CD4-positive, alpha-beta T cell (primary cell): ENCODE results near the gene CMIP. TPM values are rescaled to one million over a fixed set of nuclear protein-coding genes. Genes with fewer than 3 reads are reported as not detected.

ENCODE experiments used
- ATAC-seq: fragments of 200-7000 bp; cut with Tn5 transposase; one replicate; pipeline ENCODE4 v1.10.0; 2022; ENCODE audit warnings: mild to moderate bottlenecking; ENCODE audit not compliant: poor library complexity
- CTCF ChIA-PET: fragments of 350-600 bp; sonication (Branson Sonifier 250); formaldehyde crosslinking; loops from one replicate; lab custom pipeline; 2021; ENCODE audit warnings: antibody characterized with exemption, inconsistent platforms; lab: Charles Lee
- POLR2A ChIA-PET: fragments of 350-600 bp; sonication (Branson Sonifier 250); formaldehyde crosslinking; loops from one replicate; lab custom pipeline; 2021; ENCODE audit warnings: antibody characterized with exemption, inconsistent platforms; lab: Charles Lee
- DNase-seq, 14 experiments: peaks; one replicate each; pipeline ENCODE4 v3.0.0-alpha.2; 2013 to 2020; ENCODE audit warnings: mixed read lengths in 2 of 14
- H3K27ac ChIP-seq, 2 donors: one replicate each; pipeline versions ENCODE4 v1.5.1 to v1.7.0; 2013; ENCODE audit warnings: low read length in 2 of 2, low read depth in 1 of 2, mild to moderate bottlenecking in 1 of 2
- H3K27me3 ChIP-seq, 2 experiments: 1 replicate in 1 of 2; 2 replicates in 1 of 2; pipeline versions ENCODE4 v1.6.1 to v1.7.0; 2013; ENCODE audit warnings: low read length in 2 of 2, control low read depth in 1 of 2, mild to moderate bottlenecking in 1 of 2, moderate library complexity in 1 of 2; ENCODE audit not compliant: insufficient read depth in 2 of 2, control insufficient read depth in 1 of 2
- H3K36me3 ChIP-seq: one replicate; pipeline ENCODE4 v1.6.1; 2013; ENCODE audit warnings: low read length, control low read depth; ENCODE audit not compliant: insufficient read depth
- H3K4me1 ChIP-seq: one replicate; pipeline ENCODE4 v1.6.1; 2013; ENCODE audit warnings: low read length, control low read depth; ENCODE audit not compliant: insufficient read depth
- H3K4me3 ChIP-seq: one replicate; pipeline ENCODE4 v1.5.1; 2013; ENCODE audit warnings: mild to moderate bottlenecking, low read length, moderate library complexity
- H3K9me3 ChIP-seq, 2 experiments: 1 replicate in 1 of 2; 2 replicates in 1 of 2; pipeline versions ENCODE4 v1.6.1 to v1.7.0; 2013; ENCODE audit warnings: low read length in 2 of 2, mild to moderate bottlenecking in 2 of 2, control low read depth in 1 of 2, moderate library complexity in 1 of 2; ENCODE audit not compliant: control insufficient read depth in 1 of 2, insufficient read depth in 1 of 2
- H3K27ac Mint-ChIP-seq: one replicate; pipeline ENCODE4 v1.8.0; 2020; ENCODE audit warnings: mixed read lengths
- H3K27me3 Mint-ChIP-seq: one replicate; pipeline ENCODE4 v1.8.0; 2021; ENCODE audit warnings: mixed read lengths
- H3K36me3 Mint-ChIP-seq: one replicate; pipeline ENCODE4 v1.8.0; 2021; ENCODE audit warnings: low read depth, mixed read lengths
- H3K4me1 Mint-ChIP-seq: one replicate; pipeline ENCODE4 v1.8.0; 2021; ENCODE audit warnings: low read depth, mixed read lengths
- H3K4me3 Mint-ChIP-seq: one replicate; pipeline ENCODE4 v1.8.0; 2020; ENCODE audit warnings: mild to moderate bottlenecking, mixed read lengths
- H3K9me3 Mint-ChIP-seq: one replicate; pipeline ENCODE4 v1.8.0; 2020; ENCODE audit warnings: mixed read lengths
- CTCF ChIP-seq: fragments of 200-600 bp; IDR thresholded peaks from one replicate; pipeline ENCODE4 v1.8.0; 2022; ENCODE audit warnings: antibody characterized with exemption, mild to moderate bottlenecking
- intact Hi-C, 2 experiments: fragments of 100-400 bp; cut with DNase I in 1 of 2; cut with micrococcal nuclease in 1 of 2; formaldehyde crosslinking; loops; one replicate each; pipeline versions ENCODE4 v1.15.1 to v1.9.0; 2023 to 2025; cut with DNase I, micrococcal nuclease
- total RNA-seq, 174 experiments: library from RNA in 2 of 174; stranded (reverse) in 2 of 174; gene quantifications; one replicate each; pipeline ENCODE4 v1.2.3 and lab custom pipeline; 2021 to 2026

The CMIP gene
- total RNA-seq, 2 experiments from 2014 or later, result 33.5 to 35.3 TPM

GRCh38 chr16:81467815-81468214 lies 23.2 kb downstream of the CMIP start:
- Histone ChIP-seq H3K27ac (peak overlapping the region in 1 of 2 donors; percentile 4), H3K36me3 (peaks cover 15% of the 10 kb centered on the region), H3K4me1 (peaks cover 82% of the 10 kb centered on the region), H3K9me3 (no peaks in the 10 kb centered on the region), H3K27me3 (no peaks in the 10 kb centered on the region), H3K4me3 (no peak overlapping the region)
- no peaks in the 10 kb centered on the region for H3K27me3 Mint-ChIP-seq
- no peak for DNase-seq
- peak overlapping the region; percentile 86 for H3K27ac Mint-ChIP-seq
- CTCF ChIA-PET, result no interaction called here
- POLR2A ChIA-PET, result no interaction called here
- peaks cover 84% of the 10 kb centered on the region for H3K4me1 Mint-ChIP-seq
- H3K4me3 Mint-ChIP-seq, result no peak overlapping the region
- ATAC-seq, result no peak
- intact Hi-C loops, result no loop called here
- peaks cover 4% of the 10 kb centered on the region for H3K36me3 Mint-ChIP-seq
- H3K9me3 Mint-ChIP-seq, result no peaks in the 10 kb centered on the region
- TF ChIP-seq CTCF, result no peak

DNA sequence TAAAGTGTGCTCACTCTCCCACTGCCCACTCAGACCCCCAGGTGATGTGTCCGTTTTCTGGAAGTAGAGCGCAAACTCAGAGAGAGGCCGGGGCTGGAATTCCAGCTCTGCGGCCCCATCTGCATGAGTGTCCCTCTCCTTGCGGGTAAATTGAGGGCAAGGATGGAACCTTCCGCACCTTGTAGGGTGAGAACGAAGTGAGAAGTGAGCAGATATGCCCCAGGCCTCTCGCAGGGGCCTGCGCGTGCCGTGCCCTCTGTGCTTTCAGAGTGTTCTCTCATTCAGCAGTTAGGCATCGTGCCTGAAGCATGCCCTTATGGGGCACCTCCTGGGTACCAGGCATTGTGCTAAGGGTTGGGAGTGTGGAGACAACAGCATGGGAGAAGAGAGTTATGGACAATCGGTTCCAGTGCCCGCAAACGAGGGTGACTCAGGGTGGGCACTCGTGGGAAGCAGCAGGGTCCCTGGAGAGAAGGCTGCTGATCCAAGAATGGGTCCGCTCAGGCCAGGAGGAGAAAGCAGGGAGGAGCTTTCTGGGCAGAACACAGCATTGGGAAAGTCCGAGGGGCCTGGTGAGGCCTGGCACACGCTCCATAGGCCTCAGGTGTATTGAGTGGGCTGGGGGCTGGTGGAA lies 23.8 kb downstream of the CMIP start:
- Mint-ChIP-seq H3K27ac (peak overlapping the region; percentile 86), H3K27me3 (no peaks in the 10 kb centered on the region), H3K9me3 (no peaks in the 10 kb centered on the region), H3K4me3 (no peak overlapping the region), H3K4me1 (peaks cover 84% of the 10 kb centered on the region), H3K36me3 (peaks cover 4% of the 10 kb centered on the region)
- ChIA-PET CTCF (no interaction called here), POLR2A (interaction anchor here (1.6 kb wide), 1 partner anchor 45 kb away, joined by 4 read pairs; no protein-coding TSS in a partner anchor)
- no peaks in the 10 kb centered on the region for H3K9me3 ChIP-seq
- no peaks in the 10 kb centered on the region for H3K27me3 ChIP-seq
- H3K4me3 ChIP-seq, result no peak overlapping the region
- peaks cover 86% of the 10 kb centered on the region for H3K4me1 ChIP-seq
- DNase-seq (no peak), ATAC-seq (no peak)
- H3K36me3 ChIP-seq, result peaks cover 15% of the 10 kb centered on the region
- H3K27ac ChIP-seq, result peak overlapping the region in 1 of 2 donors; percentile 81
- TF ChIP-seq CTCF, result no peak
- intact Hi-C loops, result no loop called here

DNA sequence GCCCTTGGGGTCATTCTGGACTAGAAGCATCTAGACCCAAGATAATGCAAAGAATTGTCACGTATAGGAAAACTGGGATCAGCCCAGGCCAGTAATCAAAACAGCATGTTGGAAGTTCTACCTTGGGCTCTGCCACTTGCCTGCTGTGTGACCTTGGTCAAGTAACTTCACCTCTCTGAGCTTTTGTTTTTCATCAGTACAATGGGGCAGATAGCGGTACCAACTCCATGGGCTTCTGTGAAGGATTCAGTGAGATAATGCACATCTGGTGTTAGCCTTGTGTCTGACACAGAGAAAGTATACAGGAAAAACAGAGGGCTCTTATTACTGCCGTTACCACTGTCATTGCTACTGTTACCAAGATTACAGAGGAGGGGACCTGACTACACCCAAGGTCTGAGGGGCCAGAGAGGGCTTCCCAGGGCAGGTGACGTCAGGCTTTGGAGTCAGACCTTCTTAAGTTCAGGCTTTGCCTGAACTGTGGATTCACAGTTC lies 24.6 kb downstream of the CMIP start:
- no peak for DNase-seq
- CTCF ChIA-PET, result interaction anchor here (1.6 kb wide), 1 partner anchor 26 kb away, joined by 4 read pairs; no protein-coding TSS in a partner anchor

More for the DNA sequence above, 24.6 kb downstream of the CMIP start:
- peak overlapping the region; percentile 86 for H3K27ac Mint-ChIP-seq
- Histone ChIP-seq H3K27me3 (no peaks in the 10 kb centered on the region), H3K4me1 (peaks cover 88% of the 10 kb centered on the region), H3K4me3 (no peak overlapping the region), H3K9me3 (no peaks in the 10 kb centered on the region), H3K36me3 (peaks cover 11% of the 10 kb centered on the region), H3K27ac (peak overlapping the region; percentile 49 to 81)
- ATAC-seq, result peak; percentile 22
- H3K9me3 Mint-ChIP-seq, result no peaks in the 10 kb centered on the region
- TF ChIP-seq CTCF, result no peak
- peaks cover 84% of the 10 kb centered on the region for H3K4me1 Mint-ChIP-seq
- H3K27me3 Mint-ChIP-seq, result no peaks in the 10 kb centered on the region
- H3K4me3 Mint-ChIP-seq, result peak overlapping the region; percentile 70
- intact Hi-C loops, result no loop called here
- POLR2A ChIA-PET, result interaction anchor here (0.7 to 2.2 kb wide), 16 partner anchors 8 to 155 kb away, joined by 3 to 20 read pairs (median 5); partner anchors contain the start of genes CMIP and GAN
- H3K36me3 Mint-ChIP-seq, result peaks cover 4% of the 10 kb centered on the region
